ENCODE results near the gene GNL3L. TPM values are rescaled to one million over a fixed set of nuclear protein-coding genes. Genes with fewer than 3 reads are reported as not detected.
"Not testable (repeated sequence)": the region's sequence is repeated elsewhere in the genome, so short reads cannot be mapped to it uniquely, and the experiment has no call there.

Gene GNL3L
- total RNA-seq, 1 donor from 2014 or later = 17.6 TPM

GRCh38 chrX:54560411-54560810, 30.4 kb downstream of the GNL3L start:
- DNase-seq = no peak

GRCh38 chrX:54561622-54562021, 31.6 kb downstream of the GNL3L start:
- no peak for DNase-seq

GRCh38 chrX:54564936-54565335, 34.9 kb downstream of the GNL3L start:
- DNase-seq = no peak

GRCh38 chrX:54570332-54570731, 40.3 kb downstream of the GNL3L start:
- DNase-seq = no peak

- not testable (repeated sequence) for DNase-seq
Measured at GRCh38 chrX:54572641-54573040, 42.6 kb downstream of the GNL3L start.

GRCh38 chrX:54597728-54598127, 67.7 kb downstream of the GNL3L start:
- no peak for DNase-seq

- DNase-seq = no peak
Measured at GRCh38 chrX:54602563-54602962, 72.5 kb downstream of the GNL3L start.

Other genes with a start within 250 kb of the GNL3L start
- gene WNK3, start 172.2 kb upstream of the GNL3L start, total RNA-seq = 65.8 TPM
- gene TSR2, start 89.8 kb upstream of the GNL3L start, total RNA-seq = 11.9 TPM
- 9.0 TPM for gene FGD1, start 34.0 kb upstream of the GNL3L start, total RNA-seq

Measured in occipital lobe (tissue), 2 donors.